Mesenchymal stem cell (in vitro differentiated cells and primary cell): ENCODE results near the gene QSER1.

Experiments
- DNase-seq: peaks from one replicate; pipeline ENCODE4 v3.0.0-alpha.2; 2013
- H2AFZ ChIP-seq: one replicate; pipeline ENCODE4 v1.6.1; 2013; ENCODE audit warnings: low read depth, mild to moderate bottlenecking, control low read depth, inconsistent platforms, low read length, moderate library complexity
- H2AK5ac ChIP-seq: 2 replicates; pipeline ENCODE4 v1.6.1; 2013; ENCODE audit warnings: low read length, moderate library complexity, mild to moderate bottlenecking, inconsistent platforms; ENCODE audit not compliant: severe bottlenecking
- H2BK120ac ChIP-seq: one replicate; pipeline ENCODE4 v1.6.1; 2013; ENCODE audit warnings: low read depth, mild to moderate bottlenecking, inconsistent platforms, low read length, moderate library complexity
- H2BK12ac ChIP-seq, 2 experiments: one replicate each; pipeline ENCODE4 v1.6.1; 2013; ENCODE audit warnings: inconsistent platforms in 2 of 2, low read length in 2 of 2, mild to moderate bottlenecking in 2 of 2, moderate library complexity in 2 of 2, control low read depth in 1 of 2
- H2BK15ac ChIP-seq: one replicate; pipeline ENCODE4 v1.6.1; 2013; ENCODE audit warnings: mild to moderate bottlenecking, low read depth, inconsistent platforms; ENCODE audit not compliant: poor library complexity, severe bottlenecking
- H2BK5ac ChIP-seq: 2 replicates; pipeline ENCODE4 v1.6.1; 2013; ENCODE audit warnings: low read depth, mild to moderate bottlenecking, low read length, control low read depth, inconsistent platforms; ENCODE audit not compliant: poor library complexity, severe bottlenecking
- H3K14ac ChIP-seq, 2 experiments: one replicate each; pipeline ENCODE4 v1.6.1; 2013; ENCODE audit warnings: inconsistent platforms in 2 of 2, low read length in 2 of 2, control low read depth in 1 of 2, mild to moderate bottlenecking in 1 of 2, moderate library complexity in 1 of 2
- H3K18ac ChIP-seq, 2 experiments: one replicate each; pipeline ENCODE4 v1.6.1; 2013; ENCODE audit warnings: inconsistent platforms in 2 of 2, low read length in 2 of 2, control low read depth in 1 of 2, low read depth in 1 of 2, mild to moderate bottlenecking in 1 of 2
- H3K23ac ChIP-seq, 2 experiments: one replicate each; pipeline ENCODE4 v1.6.1; 2013; ENCODE audit warnings: inconsistent platforms in 2 of 2, low read length in 2 of 2, mild to moderate bottlenecking in 2 of 2, moderate library complexity in 2 of 2, control low read depth in 1 of 2
- H3K27ac ChIP-seq: 2 replicates; pipeline ENCODE4 v1.5.1; 2013; ENCODE audit warnings: mild to moderate bottlenecking, moderate library complexity, low read length, control low read depth, inconsistent platforms; ENCODE audit not compliant: poor library complexity, severe bottlenecking
- H3K27me3 ChIP-seq, 2 experiments: 2 replicates each; pipeline versions ENCODE4 v1.6.1 to v1.7.0; 2013; ENCODE audit warnings: low read length in 2 of 2, mild to moderate bottlenecking in 2 of 2, moderate library complexity in 2 of 2, control low read depth in 1 of 2, inconsistent platforms in 1 of 2; ENCODE audit not compliant: control insufficient read depth in 1 of 2, insufficient read depth in 1 of 2
- H3K36me3 ChIP-seq, 2 experiments: 2 replicates each; pipeline versions ENCODE4 v1.6.1 to v1.7.0; 2013; ENCODE audit warnings: low read length in 2 of 2, control low read depth in 1 of 2, inconsistent platforms in 1 of 2, low read depth in 1 of 2, mild to moderate bottlenecking in 1 of 2; ENCODE audit not compliant: insufficient read depth in 2 of 2, control insufficient read depth in 1 of 2
- H3K4ac ChIP-seq, 2 experiments: one replicate each; pipeline ENCODE4 v1.6.1; 2013; ENCODE audit warnings: inconsistent platforms in 2 of 2, low read length in 2 of 2, mild to moderate bottlenecking in 2 of 2, moderate library complexity in 2 of 2, control low read depth in 1 of 2, low read depth in 1 of 2
- H3K4me1 ChIP-seq: 2 replicates; pipeline ENCODE4 v1.6.1; 2013; ENCODE audit warnings: low read depth, low read length, control low read depth; ENCODE audit not compliant: control insufficient read depth, insufficient read depth
- H3K4me2 ChIP-seq: 2 replicates; pipeline ENCODE4 v1.6.1; 2013; ENCODE audit warnings: low read length, mild to moderate bottlenecking, inconsistent platforms; ENCODE audit not compliant: poor library complexity, severe bottlenecking
- H3K4me3 ChIP-seq, 2 experiments: 2 replicates each; pipeline versions ENCODE4 v1.5.1 to v1.7.0; 2013; ENCODE audit warnings: low read length in 2 of 2, mild to moderate bottlenecking in 2 of 2, control low read depth in 1 of 2, low read depth in 1 of 2; ENCODE audit not compliant: insufficient read depth in 1 of 2
- H3K79me1 ChIP-seq: replicated peaks from 2 replicates; pipeline ENCODE4 v1.6.1; 2013; ENCODE audit warnings: mild to moderate bottlenecking, control low read depth, low read length, inconsistent platforms; ENCODE audit not compliant: poor library complexity, severe bottlenecking
- H3K9ac ChIP-seq: 2 replicates; pipeline ENCODE4 v1.7.0; 2013; ENCODE audit warnings: mild to moderate bottlenecking, low read length, moderate library complexity
- H3K9me3 ChIP-seq: 2 replicates; pipeline ENCODE4 v1.7.0; 2013; ENCODE audit warnings: mild to moderate bottlenecking, low read length; ENCODE audit not compliant: control insufficient read depth
- H4K8ac ChIP-seq: one replicate; pipeline ENCODE4 v1.6.1; 2013; ENCODE audit warnings: inconsistent platforms, mild to moderate bottlenecking, low read length, moderate library complexity
- H4K91ac ChIP-seq: one replicate; pipeline ENCODE4 v1.6.1; 2013; ENCODE audit warnings: mild to moderate bottlenecking, low read length, inconsistent platforms
- WGBS: methylation state at CpG from one replicate; pipeline ENCODE4 v1.1.7; 2013; ENCODE audit warnings: mixed read lengths; 5-methylcytosine and 5-hydroxymethylcytosine counted together

The QSER1 gene

DNA sequence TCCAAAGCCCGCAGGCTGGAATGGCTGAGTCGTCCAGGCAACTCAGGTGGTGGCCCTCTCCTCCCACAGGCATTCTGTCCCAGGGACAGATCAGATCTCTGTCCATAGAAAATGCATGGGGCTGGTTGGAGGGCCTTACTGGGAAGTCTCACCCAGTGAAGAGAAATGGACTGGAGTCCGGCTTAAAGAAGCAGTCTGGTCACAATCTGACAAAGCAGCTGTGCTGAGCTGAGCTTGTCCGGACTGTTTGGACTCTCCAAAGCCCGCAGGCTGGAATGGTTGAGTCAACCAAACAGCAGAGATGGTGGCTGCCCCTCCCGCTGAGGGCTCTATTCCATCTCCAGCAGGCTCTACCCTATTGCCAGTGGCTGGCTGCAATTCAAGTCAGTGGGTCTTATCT is 108.7 kb downstream of the QSER1 start:
- H2BK120ac ChIP-seq = no peak overlapping the region
- H3K79me1 ChIP-seq = no peaks in the 10 kb centered on the region
- H3K14ac ChIP-seq = no peak overlapping the region
- no peaks in the 10 kb centered on the region for H3K27me3 ChIP-seq
- H2AK5ac ChIP-seq = peak overlapping the region; percentile 46
- H4K8ac ChIP-seq = no peak overlapping the region
- H2BK15ac ChIP-seq = peak overlapping the region; percentile 23
- H3K4ac ChIP-seq = peak overlapping the region in 1 of 2 experiments; percentile 39
- H2BK5ac ChIP-seq = no peak overlapping the region
- H2BK12ac ChIP-seq = peak overlapping the region; percentile 6 to 29
- DNase-seq = no peak
- no peak overlapping the region for H3K27ac ChIP-seq
- H3K9ac ChIP-seq = no peak overlapping the region
- peaks cover 12% of the 10 kb centered on the region for H3K4me1 ChIP-seq
- H3K9me3 ChIP-seq = no peaks in the 10 kb centered on the region
- WGBS = 87% methylated on average over 6 of the region's 6 CpGs
- H3K36me3 ChIP-seq = no peaks in the 10 kb centered on the region
- peak overlapping the region in 1 of 2 experiments; percentile 21 for H3K18ac ChIP-seq
- no peak overlapping the region for H3K23ac ChIP-seq
- H3K4me2 ChIP-seq = no peak overlapping the region
- no peak overlapping the region for H3K4me3 ChIP-seq
- no peak overlapping the region for H2AFZ ChIP-seq
- peak overlapping the region; percentile 59 for H4K91ac ChIP-seq

DNA sequence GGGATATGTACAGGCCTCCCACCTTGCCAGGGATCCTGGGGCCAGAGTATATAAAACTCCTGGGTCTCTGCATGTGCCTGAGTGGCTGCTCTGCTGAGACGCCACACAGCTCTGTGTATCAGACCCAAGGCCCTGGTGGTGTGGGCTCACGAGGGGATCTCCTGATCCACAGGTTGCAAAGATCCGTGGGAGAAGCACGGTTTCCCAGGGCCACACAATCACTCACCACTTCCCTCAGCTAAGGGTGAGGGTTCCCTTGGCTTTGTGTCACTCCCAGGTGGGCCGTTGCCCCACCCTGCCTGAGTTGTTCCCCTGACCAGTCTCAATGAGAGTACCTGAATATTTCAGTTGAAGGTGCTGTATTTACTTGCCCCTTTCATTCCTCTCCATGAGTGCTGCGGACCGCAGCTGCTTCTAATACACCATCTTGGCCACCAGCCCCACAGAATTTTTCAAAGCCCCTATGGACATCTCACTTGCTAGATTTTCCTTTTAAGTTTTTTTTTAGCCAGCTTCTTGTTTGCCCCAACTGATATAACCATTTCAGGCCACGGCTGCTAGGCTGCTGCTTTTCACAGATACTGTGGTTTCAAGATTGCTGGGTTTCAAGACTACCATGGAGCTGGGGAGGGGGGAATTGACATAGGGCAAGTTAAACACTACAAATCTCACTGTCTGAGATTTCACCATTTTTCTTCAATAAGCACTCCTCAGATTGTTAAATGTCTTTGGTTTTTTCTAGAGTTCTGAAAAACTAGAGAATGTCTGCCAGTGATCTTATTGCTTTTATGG is 109.3 kb downstream of the QSER1 start:
- H3K9ac ChIP-seq = peak overlapping the region; percentile 51
- no peak overlapping the region for H3K23ac ChIP-seq
- no peaks in the 10 kb centered on the region for H3K79me1 ChIP-seq
- H3K4me2 ChIP-seq = no peak overlapping the region
- WGBS = 83% methylated on average over 7 of the region's 8 CpGs
- H3K4me3 ChIP-seq = no peak overlapping the region
- H2BK5ac ChIP-seq = no peak overlapping the region
- H3K27ac ChIP-seq = no peak overlapping the region
- no peaks in the 10 kb centered on the region for H3K9me3 ChIP-seq
- H3K14ac ChIP-seq = no peak overlapping the region
- no peaks in the 10 kb centered on the region for H3K27me3 ChIP-seq
- no peak overlapping the region for H4K91ac ChIP-seq
- H4K8ac ChIP-seq = no peak overlapping the region
- H3K4ac ChIP-seq = no peak overlapping the region
- H2AFZ ChIP-seq = no peak overlapping the region
- H2AK5ac ChIP-seq = peak overlapping the region; percentile 17
- no peak overlapping the region for H2BK15ac ChIP-seq
- no peaks in the 10 kb centered on the region for H3K36me3 ChIP-seq
- no peak for DNase-seq
- H3K18ac ChIP-seq = no peak overlapping the region
- no peak overlapping the region for H2BK12ac ChIP-seq
- peaks cover 12% of the 10 kb centered on the region for H3K4me1 ChIP-seq
- H2BK120ac ChIP-seq = no peak overlapping the region

DNA sequence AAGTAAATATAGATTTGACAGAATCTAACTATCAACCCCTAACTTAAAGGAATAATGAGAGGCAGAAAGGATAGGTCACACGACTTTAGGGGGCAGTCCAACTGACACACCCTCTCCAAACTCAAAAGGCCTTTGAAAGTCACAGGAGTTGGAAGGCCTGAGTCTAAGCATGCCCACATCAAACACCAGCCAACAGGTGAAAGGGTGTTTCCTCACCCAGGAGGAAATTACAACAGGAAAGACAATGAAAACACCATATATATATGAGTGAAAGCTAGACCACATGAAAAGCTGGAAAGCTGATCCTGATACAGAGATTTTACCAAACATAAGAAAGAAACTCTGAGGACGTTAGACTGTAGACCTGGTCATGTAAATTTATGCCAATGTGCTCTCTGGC is 112.6 kb downstream of the QSER1 start:
- no peak overlapping the region for H2BK15ac ChIP-seq
- no peak overlapping the region for H3K14ac ChIP-seq

DNA sequence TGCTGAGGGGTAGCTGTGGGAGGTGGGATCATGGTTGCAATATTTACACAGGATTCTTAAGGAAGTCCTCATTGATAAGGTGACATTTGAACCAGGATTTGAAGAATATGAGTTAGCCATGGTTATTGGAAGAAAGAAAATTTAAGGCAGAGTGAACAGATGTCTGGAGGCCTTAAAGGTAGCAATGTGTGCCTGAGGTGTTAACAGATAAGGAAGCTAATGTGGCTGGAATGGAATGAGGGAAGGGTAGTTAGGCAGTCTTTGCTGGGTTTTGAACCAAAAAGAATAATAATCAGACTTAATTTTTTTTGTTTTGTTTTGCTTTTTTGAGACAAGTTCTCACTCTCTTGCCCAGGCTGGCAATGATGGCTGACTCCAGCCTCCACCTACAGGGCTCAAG is 113.4 kb downstream of the QSER1 start:
- Histone ChIP-seq H2BK5ac (no peak overlapping the region), H3K9me3 (no peaks in the 10 kb centered on the region), H4K91ac (no peak overlapping the region), H3K4me1 (peaks cover 5% of the 10 kb centered on the region), H2AFZ (no peak overlapping the region), H2BK15ac (no peak overlapping the region), H3K14ac (no peak overlapping the region), H4K8ac (no peak overlapping the region), H3K9ac (no peak overlapping the region), H3K27ac (no peak overlapping the region), H3K4me3 (no peak overlapping the region), H2BK120ac (no peak overlapping the region), H3K4ac (no peak overlapping the region), H3K79me1 (no peaks in the 10 kb centered on the region), H3K4me2 (no peak overlapping the region), H2AK5ac (no peak overlapping the region), H3K23ac (no peak overlapping the region), H3K36me3 (no peaks in the 10 kb centered on the region), H3K18ac (no peak overlapping the region), H3K27me3 (no peaks in the 10 kb centered on the region), H2BK12ac (no peak overlapping the region)
- DNase-seq = no peak

More for the DNA sequence above, 112.6 kb downstream of the QSER1 start:
- H3K36me3 ChIP-seq = no peaks in the 10 kb centered on the region
- H3K9ac ChIP-seq = no peak overlapping the region
- no peak overlapping the region for H2AFZ ChIP-seq
- no peaks in the 10 kb centered on the region for H3K9me3 ChIP-seq
- DNase-seq = no peak
- no peak overlapping the region for H2BK12ac ChIP-seq
- no peak overlapping the region for H2AK5ac ChIP-seq
- H3K4ac ChIP-seq = no peak overlapping the region
- WGBS = 70% methylated on average over 1 of the region's 2 CpGs
- no peak overlapping the region for H2BK5ac ChIP-seq
- H4K91ac ChIP-seq = no peak overlapping the region
- no peak overlapping the region for H4K8ac ChIP-seq
- H3K4me3 ChIP-seq = no peak overlapping the region
- H3K23ac ChIP-seq = no peak overlapping the region
- no peaks in the 10 kb centered on the region for H3K79me1 ChIP-seq
- H2BK120ac ChIP-seq = no peak overlapping the region
- H3K27ac ChIP-seq = no peak overlapping the region
- no peak overlapping the region for H3K18ac ChIP-seq
- no peak overlapping the region for H3K4me2 ChIP-seq
- peaks cover 11% of the 10 kb centered on the region for H3K4me1 ChIP-seq
- H3K27me3 ChIP-seq = no peaks in the 10 kb centered on the region
